Natural killer cell (primary cell): ENCODE measurements around the gene HUS1. TPM values are rescaled to one million over a fixed set of nuclear protein-coding genes. Genes with fewer than 3 reads are reported as not detected.

ENCODE experiments used
- ATAC-seq, 3 donors: fragments of 150-1000 bp in 2 of 3; fragments of 200-7000 bp in 1 of 3; cut with Tn5 transposase; 1 replicate in 1 of 3; 2 replicates in 2 of 3; pipeline ENCODE4 v1.10.0; 2021; ENCODE audit warnings: mild to moderate bottlenecking in 2 of 3, moderate library complexity in 2 of 3
- DNase-seq, 2 donors: peaks; one replicate each; pipeline versions ENCODE4 v3.0.0 to v3.0.0-alpha.2; 2013 to 2021; ENCODE audit warnings: mixed read lengths in 1 of 2
- H3K27ac ChIP-seq: one replicate; pipeline ENCODE4 v1.5.1; 2013; ENCODE audit warnings: mild to moderate bottlenecking, low read length
- H3K27me3 ChIP-seq: one replicate; pipeline ENCODE4 v1.6.1; 2013; ENCODE audit warnings: low read length; ENCODE audit not compliant: control insufficient read depth, insufficient read depth
- H3K36me3 ChIP-seq: one replicate; pipeline ENCODE4 v1.6.1; 2013; ENCODE audit warnings: low read length; ENCODE audit not compliant: control insufficient read depth, insufficient read depth
- H3K4me1 ChIP-seq: one replicate; pipeline ENCODE4 v1.6.1; 2013; ENCODE audit warnings: low read length; ENCODE audit not compliant: control insufficient read depth, insufficient read depth
- H3K4me3 ChIP-seq: one replicate; pipeline ENCODE4 v1.5.1; 2013; ENCODE audit warnings: low read length
- H3K9me3 ChIP-seq: one replicate; pipeline ENCODE4 v1.6.1; 2013; ENCODE audit warnings: low read length; ENCODE audit not compliant: control insufficient read depth, insufficient read depth
- H3K27ac Mint-ChIP-seq, 2 donors: one replicate each; pipeline ENCODE4 v1.8.0; 2022; ENCODE audit warnings: mild to moderate bottlenecking in 2 of 2, mixed read lengths in 2 of 2, moderate library complexity in 1 of 2
- H3K27me3 Mint-ChIP-seq, 2 donors: one replicate each; pipeline ENCODE4 v1.8.0; 2022; ENCODE audit warnings: low read depth in 2 of 2, mixed read lengths in 2 of 2
- H3K36me3 Mint-ChIP-seq: one replicate; pipeline ENCODE4 v1.8.0; 2022; ENCODE audit warnings: mixed read lengths
- H3K4me1 Mint-ChIP-seq, 2 donors: one replicate each; pipeline ENCODE4 v1.8.0; 2022; ENCODE audit warnings: mixed read lengths in 2 of 2
- H3K4me3 Mint-ChIP-seq: one replicate; pipeline ENCODE4 v1.8.0; 2022; ENCODE audit warnings: mild to moderate bottlenecking, moderate library complexity, mixed read lengths
- H3K9me3 Mint-ChIP-seq, 2 donors: one replicate each; pipeline ENCODE4 v1.8.0; 2022; ENCODE audit warnings: mixed read lengths in 2 of 2
- CTCF ChIP-seq: fragments of 200-600 bp; IDR thresholded peaks from one replicate; pipeline ENCODE4 v1.8.0; 2022; ENCODE audit warnings: antibody characterized with exemption
- WGBS: methylation state at CpG from one replicate; pipeline ENCODE4 v1.1.7; 2013; ENCODE audit warnings: missing lambda C conversion rate; ENCODE audit not compliant: insufficient coverage; 5-methylcytosine and 5-hydroxymethylcytosine counted together
- intact Hi-C: fragments of 100-400 bp; cut with micrococcal nuclease; formaldehyde crosslinking; loops from one replicate; pipeline ENCODE4 v1.14.2; 2022
- total RNA-seq, 4 donors: library from RNA; stranded (reverse); fragments of 120-200 nt in 1 of 4; gene quantifications; one replicate each; pipeline versions ENCODE4 v1.2.3 to v1.2.4, GENCODE V29; 2013 to 2022

The HUS1 gene
- total RNA-seq, 3 donors from 2014 or later (not counting 1 experiment from before 2014, with no cell fraction given): 55.6 to 75.0 (median 59.3) TPM

GRCh38 chr7:47999413-47999812 lies 20.0 kb upstream of the HUS1 start:
- Mint-ChIP-seq H3K4me1 (peaks cover 0 to 9% of the 10 kb centered on the region in 2 donors), H3K9me3 (peaks cover 6 to 8% of the 10 kb centered on the region in 2 donors), H3K27ac (no peak overlapping the region), H3K27me3 (peaks cover 3 to 35% of the 10 kb centered on the region in 2 donors), H3K4me3 (no peak overlapping the region), H3K36me3 (peaks cover 8% of the 10 kb centered on the region)
- Histone ChIP-seq H3K36me3 (no peaks in the 10 kb centered on the region), H3K9me3 (no peaks in the 10 kb centered on the region), H3K27me3 (no peaks in the 10 kb centered on the region), H3K27ac (no peak overlapping the region), H3K4me3 (no peak overlapping the region), H3K4me1 (no peaks in the 10 kb centered on the region)
- WGBS: 96% methylated on average over 11 of the region's 12 CpGs
- ATAC-seq (no peak), DNase-seq (no peak)
- no peak for TF ChIP-seq CTCF
- intact Hi-C loops: no loop called here

- no peak for DNase-seq
- H3K27ac ChIP-seq: peak overlapping the region; percentile 72
- H3K36me3 Mint-ChIP-seq: no peaks in the 10 kb centered on the region
- peak overlapping the region; percentile 98 for H3K4me3 Mint-ChIP-seq
- H3K27ac Mint-ChIP-seq: peak overlapping the region; percentile 95 to 97
- intact Hi-C loops: loop anchor here (5.0 kb wide), 1 partner anchor 95 kb away; the partner anchor contains the start of gene UPP1
- WGBS: 70% methylated on average over 3 of the region's 3 CpGs
- peaks cover 13% of the 10 kb centered on the region for H3K4me1 ChIP-seq
- H3K9me3 Mint-ChIP-seq: peaks cover 6 to 8% of the 10 kb centered on the region in 2 donors
- no peaks in the 10 kb centered on the region for H3K27me3 Mint-ChIP-seq
- no peaks in the 10 kb centered on the region for H3K9me3 ChIP-seq
- ATAC-seq: no peak
- H3K4me3 ChIP-seq: peak overlapping the region; percentile 54
- no peaks in the 10 kb centered on the region for H3K36me3 ChIP-seq
- H3K27me3 ChIP-seq: no peaks in the 10 kb centered on the region
- TF ChIP-seq CTCF: no peak
- peaks cover 16 to 27% of the 10 kb centered on the region in 2 donors for H3K4me1 Mint-ChIP-seq
These were observed 13.0 kb upstream of the HUS1 start for GRCh38 chr7:47992446-47992845.

GRCh38 chr7:47991741-47992311 lies 12.4 kb upstream of the HUS1 start:
- H3K36me3 ChIP-seq: no peaks in the 10 kb centered on the region
- Mint-ChIP-seq H3K27ac (peak overlapping the region; percentile 95 to 97), H3K36me3 (no peaks in the 10 kb centered on the region), H3K4me3 (peak overlapping the region; percentile 98), H3K27me3 (no peaks in the 10 kb centered on the region), H3K9me3 (peaks cover 6 to 8% of the 10 kb centered on the region in 2 donors), H3K4me1 (peaks cover 16 to 27% of the 10 kb centered on the region in 2 donors)
- peak; percentile 98 to 99 (median 99) for ATAC-seq
- TF ChIP-seq CTCF: peak; percentile 69
- H3K27ac ChIP-seq: peak overlapping the region; percentile 72
- intact Hi-C loops: loop anchor here (1.0 to 5.0 kb wide), 3 partner anchors 43 to 118 kb away; partner anchors contain the start of genes C7orf57 and UPP1
- 0% methylated on average over 25 of the region's 26 CpGs for WGBS
- peaks cover 13% of the 10 kb centered on the region for H3K4me1 ChIP-seq
- no peaks in the 10 kb centered on the region for H3K27me3 ChIP-seq
- H3K4me3 ChIP-seq: peak overlapping the region; percentile 54
- H3K9me3 ChIP-seq: no peaks in the 10 kb centered on the region
- peak; percentile 77 to 89 for DNase-seq
